ENCODE measurements around the gene SPRED2. TPM values are rescaled to one million over a fixed set of nuclear protein-coding genes. Genes with fewer than 3 reads are reported as not detected.
A peak's percentile ranks its signal among the peaks of the same experiment; 100 is the strongest.

SPRED2 gene
- total and polyA plus RNA-seq, 2 of the 8 experiments (the other 6 are each of a cell fraction or from before 2014, with no cell fraction given), result 15.3 to 22.5 TPM

GRCh38 chr2:65417509-65418085 is 14.8 kb downstream of the SPRED2 start:
- no peaks in the 10 kb centered on the region for H3K23me2 ChIP-seq (ENCODE audit: low read depth, low read length)
- no peak overlapping the region for H3K9ac ChIP-seq (replicated peaks in 1 of 4; ENCODE audit: extremely low read depth in 1 of 4, low read depth in 3 of 4, low read length in 3 of 4)
- no peak overlapping the region for H2BK20ac ChIP-seq (ENCODE audit: low read length)
- H2BK5ac ChIP-seq (ENCODE audit: low read depth, low read length), result 0 out of 2 replicates have a peak overlapping the region, but pooled peaks have one; percentile 22
- H3K4me1 ChIP-seq (replicated peaks in 1 of 4; ENCODE audit: control insufficient read depth in 3 of 4, insufficient read depth in 4 of 4, low read length in 3 of 4), result peaks cover 7 to 28% (median 22%) of the 10 kb centered on the region in 4 experiments
- WGBS, 2 experiments (ENCODE audit: extremely low coverage in 1 of 2, insufficient coverage in 1 of 2, insufficient read length in 1 of 2, insufficient replicate concordance in 2 of 2, low coverage in 1 of 2, low lambda C conversion rate in 2 of 2, missing lambda C conversion rate in 1 of 2), result 81% methylated on average over 3 of the region's 3 CpGs; no CpG with 5 or more reads in 1 of the 2 experiments
- FAIRE-seq (no peak), DNase-seq (ENCODE audit: low read depth in 1 of 2, low spot score in 2 of 2) (no peak)
- no peak overlapping the region for H3K4ac ChIP-seq (replicated peaks; ENCODE audit: insufficient read length, low read depth, low read length)
- H4K5ac ChIP-seq (ENCODE audit: insufficient read length, low read depth, low read length), result no peak overlapping the region
- no peak overlapping the region for H3K14ac ChIP-seq (ENCODE audit: insufficient read length)
- H3K79me1 ChIP-seq (ENCODE audit: low read depth, low read length), result peaks cover 2% of the 10 kb centered on the region; the same call in 1 of the 2 replicates
- no peak overlapping the region for H3K4me2 ChIP-seq (ENCODE audit: insufficient read depth in 1 of 2, low read depth in 2 of 2, low read length in 2 of 2)
- CTCF ChIA-PET (ENCODE audit: partially characterized antibody), result interaction anchor here (0.8 to 1.1 kb wide), 3 partner anchors 10 to 13 kb away, joined by 3 to 4 read pairs (median 3); no protein-coding TSS in a partner anchor
- H4K8ac ChIP-seq (ENCODE audit: extremely low read depth, insufficient read depth, low read length), result no peak overlapping the region
- no peaks in the 10 kb centered on the region for H3K27me3 ChIP-seq (replicated peaks in 1 of 4; ENCODE audit: control insufficient read depth in 3 of 4, extremely low read depth in 1 of 4, insufficient read depth in 3 of 4, low read length in 3 of 4)
- H3K36me3 ChIP-seq (ENCODE audit: control insufficient read depth in 2 of 4, insufficient read depth in 4 of 4, low read length in 3 of 4), result no peaks in the 10 kb centered on the region
- H2BK15ac ChIP-seq (ENCODE audit: low read length), result peak overlapping the region; percentile 89
- H2AFZ ChIP-seq (ENCODE audit: low read length), result no peak overlapping the region
- no peak overlapping the region for H2BK120ac ChIP-seq (replicated peaks; ENCODE audit: low read depth, low read length)
- POLR2A ChIA-PET (ENCODE audit: partially characterized antibody), result interaction anchor here (0.9 to 1.9 kb wide), 4 partner anchors 10 to 69 kb away, joined by 3 to 5 read pairs (median 4); no protein-coding TSS in a partner anchor
- H2AK5ac ChIP-seq (ENCODE audit: low read depth, low read length), result no peak overlapping the region
- no peak overlapping the region for H4K91ac ChIP-seq (replicated peaks; ENCODE audit: insufficient read length, low read length)
- H3K27ac ChIP-seq (ENCODE audit: low read depth, low read length), result no peak overlapping the region
- no peak overlapping the region for H3K56ac ChIP-seq (replicated peaks; ENCODE audit: insufficient read length, low read depth, low read length)
- no peaks in the 10 kb centered on the region for H3K9me3 ChIP-seq (ENCODE audit: insufficient read depth in 2 of 2, low read depth in 1 of 2, low read length in 1 of 2)
- H2BK12ac ChIP-seq (ENCODE audit: low read depth, low read length), result no peak overlapping the region
- H3K23ac ChIP-seq (ENCODE audit: insufficient read length), result no peak overlapping the region
- no peak overlapping the region for H3K4me3 ChIP-seq (ENCODE audit: extremely low read depth in 1 of 4, insufficient read depth in 2 of 4, low read depth in 3 of 4, low read length in 4 of 4)
- peaks cover 0 to 28% of the 10 kb centered on the region in 2 experiments; a peak in 3 of 4 replicates for H3K79me2 ChIP-seq (ENCODE audit: control insufficient read depth in 1 of 2, insufficient read depth in 2 of 2, low read length in 2 of 2)
- no peak overlapping the region for H3K18ac ChIP-seq (ENCODE audit: extremely low read depth, low read length)
- H4K20me1 ChIP-seq (replicated peaks in 1 of 2; ENCODE audit: control insufficient read depth in 1 of 2, insufficient read depth in 2 of 2, low read length in 2 of 2), result peaks cover 3 to 5% of the 10 kb centered on the region in 2 experiments
- TF ChIP-seq POLR2AphosphoS5 (IDR thresholded peaks at IDR 0.05; ENCODE audit: low read depth, low read length) (no peak), USF2 (IDR thresholded peaks at IDR 0.05; ENCODE audit: low read length) (no peak), SP1 (IDR thresholded peaks at IDR 0.05; ENCODE audit: low read depth, low read length) (no peak), EZH2 (IDR thresholded peaks at IDR 0.05; ENCODE audit: low read depth, low read length, severe bottlenecking) (no peak), MAX (IDR thresholded peaks at IDR 0.05) (no peak), EGR1 (IDR thresholded peaks at IDR 0.05; ENCODE audit: borderline replicate concordance, low read depth, low read length) (no peak)

Measured in H1 (cell line).